Mesenteric fat pad (tissue), 1 donor: ENCODE data around the gene ZBTB24. TPM values are rescaled to one million over a fixed set of nuclear protein-coding genes. Genes with fewer than 3 reads are reported as not detected.

Experiments used
- DNase-seq: peaks from one replicate; pipeline ENCODE4 v3.0.0-alpha.2; 2020; ENCODE audit warnings: low spot score
- total RNA-seq: library from RNA; stranded (reverse); fragmentation: NEBNext Ultra II Directional; extraction: Animal tissue kit (Norgen Biotek cat#: 25700); gene quantifications from one replicate; pipeline ENCODE4 v1.2.1, GENCODE V29; 2021
- donor health status: DM: yes; HTN: yes; CAD: no.

Gene ZBTB24
- total RNA-seq, 1 donor from 2014 or later: 6.3 TPM

DNA sequence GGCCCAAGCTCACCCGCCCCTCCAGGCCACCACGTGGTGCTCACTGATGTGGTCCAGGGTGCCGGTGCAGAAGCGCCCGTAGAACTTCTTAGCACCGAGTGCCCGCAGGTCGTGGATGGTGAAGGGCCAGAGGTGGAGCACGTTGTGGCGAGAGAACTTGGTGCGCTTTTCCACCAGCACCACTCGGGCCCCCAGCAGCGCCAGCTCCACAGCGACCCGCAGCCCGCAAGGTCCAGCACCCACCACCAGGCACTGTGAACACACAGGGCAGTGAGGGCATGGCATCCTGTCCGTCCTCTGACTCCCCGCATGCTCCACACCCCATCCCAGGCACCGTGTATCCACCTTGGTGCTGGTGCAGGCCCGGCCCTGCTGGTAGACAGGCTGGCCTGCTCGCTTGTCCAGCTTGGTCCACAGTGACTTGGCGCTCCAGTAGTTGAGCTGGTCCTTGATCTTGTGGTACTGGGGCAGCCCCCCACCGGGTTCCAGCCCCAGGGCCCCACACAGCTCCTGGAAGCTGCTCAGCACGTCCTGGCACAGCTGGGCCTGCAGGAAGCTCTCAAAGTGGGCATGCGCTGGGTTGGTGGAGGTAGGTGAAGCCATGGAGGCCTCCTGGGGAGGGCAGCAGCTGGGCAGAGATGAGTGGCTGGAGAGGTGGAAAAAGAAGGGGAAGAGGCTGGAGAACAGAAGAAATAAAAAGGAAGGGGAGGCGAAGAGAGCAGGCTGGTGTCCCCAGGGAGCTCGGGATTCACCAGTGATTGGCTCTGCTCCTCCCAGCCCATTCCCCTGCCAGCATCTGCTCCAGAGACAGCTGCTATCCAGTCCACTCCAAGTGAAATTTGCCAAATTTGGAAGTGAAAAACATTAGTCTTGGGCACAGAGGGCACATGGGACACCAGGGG lies 29.2 kb downstream of the ZBTB24 start:
- DNase-seq: no peak

DNA sequence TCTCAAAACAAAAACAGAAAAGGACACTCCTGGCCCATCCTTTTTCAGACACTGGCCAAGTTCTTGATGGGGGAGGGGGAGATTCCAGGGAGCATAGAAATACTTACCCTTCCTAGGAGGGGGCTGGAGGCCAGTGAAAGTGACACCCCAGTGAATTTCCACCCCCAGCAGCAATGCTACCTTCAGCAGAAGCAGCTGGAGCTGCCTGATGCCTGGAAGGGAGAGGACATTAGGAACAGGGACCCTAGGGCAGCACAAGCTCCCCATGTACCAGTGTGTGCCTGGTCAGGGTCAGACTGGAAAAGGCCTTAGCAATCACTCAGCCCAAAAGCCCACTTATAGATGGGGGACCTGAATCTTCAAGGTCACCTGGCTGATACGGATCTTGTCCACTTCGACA lies 29.9 kb downstream of the ZBTB24 start:
- no peak for DNase-seq

DNA sequence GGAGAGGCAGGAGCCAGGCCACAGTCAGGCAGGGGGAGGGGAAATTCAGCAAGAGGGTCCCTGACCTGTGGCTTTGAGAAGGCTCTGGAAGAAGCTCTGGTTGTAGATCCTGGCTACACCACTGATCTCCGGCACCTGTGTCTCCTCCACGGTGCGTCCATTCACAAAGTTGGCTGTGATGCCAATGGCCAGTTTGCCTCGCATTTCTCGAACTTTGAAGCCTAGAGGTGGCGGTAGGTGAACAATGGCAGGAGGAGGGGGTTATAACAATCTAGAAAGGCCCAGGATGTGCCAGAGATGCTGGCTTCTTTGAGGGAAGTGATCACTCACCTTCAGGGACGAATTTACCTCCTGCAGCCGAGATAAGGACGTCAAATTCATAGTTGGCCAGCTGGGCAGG lies 30.8 kb downstream of the ZBTB24 start:
- no peak for DNase-seq

DNA sequence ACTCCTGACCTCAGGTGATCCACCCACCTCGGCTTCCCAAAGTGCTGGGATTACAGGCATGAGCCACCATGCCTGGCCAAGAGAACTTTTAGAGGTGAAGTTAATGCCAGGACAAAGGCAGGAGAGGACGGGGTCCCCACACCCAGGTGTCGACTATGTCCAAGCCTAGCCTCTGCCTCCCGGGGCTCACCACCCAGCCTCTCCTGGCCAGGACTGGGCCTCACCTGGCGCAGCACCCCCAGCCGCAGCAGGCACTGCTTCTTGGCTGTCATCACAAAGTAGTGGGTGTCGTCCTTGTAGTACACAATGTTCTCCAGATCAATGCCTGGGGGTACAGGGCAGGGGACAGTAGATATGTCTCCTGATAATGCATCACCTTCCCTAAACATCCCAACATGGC lies 31.6 kb downstream of the ZBTB24 start:
- DNase-seq: no peak

GRCh38 chr6:109450801-109451200 lies 32.2 kb downstream of the ZBTB24 start:
- DNase-seq: no peak

GRCh38 chr6:109449795-109450673 lies 33.0 kb downstream of the ZBTB24 start:
- no peak for DNase-seq

- DNase-seq: no peak
Observed at GRCh38 chr6:109449064-109449794, 33.8 kb downstream of the ZBTB24 start.

DNA sequence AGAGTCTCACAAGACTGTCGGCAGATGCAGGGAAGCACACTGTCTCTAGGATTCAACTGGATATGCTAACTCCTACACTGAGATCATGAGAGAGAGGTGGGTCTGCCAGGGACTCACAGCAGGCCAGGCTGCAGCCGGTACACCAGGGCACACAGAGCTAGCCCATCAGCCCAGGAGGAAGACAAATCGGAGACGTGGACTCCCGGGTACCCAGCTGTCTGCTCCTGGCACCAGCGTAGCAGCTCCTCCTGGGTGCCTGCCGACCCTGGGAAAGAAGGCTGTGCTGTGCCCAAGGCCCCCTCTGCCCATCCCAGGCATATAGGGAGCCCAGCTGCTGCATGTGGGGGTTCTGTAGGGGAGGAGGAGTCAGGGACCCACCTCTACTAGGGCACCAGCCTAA lies 34.4 kb downstream of the ZBTB24 start:
- DNase-seq: no peak

DNA sequence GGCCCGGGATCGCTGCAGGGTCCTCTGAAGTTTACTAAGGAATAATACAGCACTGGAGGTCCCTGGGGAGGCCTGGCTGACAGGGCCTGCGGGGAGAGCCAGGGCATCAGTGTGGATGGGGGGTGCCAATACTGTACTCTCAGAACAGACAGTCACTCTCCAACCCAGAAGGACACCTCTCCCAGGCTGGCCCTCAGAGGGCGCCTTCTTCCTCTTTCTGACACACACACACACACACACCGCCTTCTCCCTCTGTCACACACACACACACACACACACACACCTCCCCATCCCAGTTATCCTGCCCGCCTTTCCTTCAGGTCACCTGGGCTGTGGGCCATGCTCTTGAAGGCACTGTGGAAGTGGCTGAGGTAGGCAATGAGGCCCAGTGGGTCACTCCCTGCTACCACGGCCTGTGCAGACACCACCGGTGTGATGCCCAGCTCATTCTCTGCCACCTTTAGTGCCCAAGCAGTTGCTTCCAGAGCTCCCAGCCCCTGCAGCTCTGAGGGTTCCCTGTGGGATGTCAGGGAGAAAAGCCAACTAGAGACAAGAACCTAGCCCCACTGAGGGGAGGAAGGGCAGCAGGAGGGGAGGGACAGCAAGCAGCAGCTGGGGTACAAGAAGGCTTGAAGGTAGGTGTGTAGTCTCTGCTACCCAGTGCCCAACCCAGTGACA lies 35.0 kb downstream of the ZBTB24 start:
- DNase-seq: no peak

DNA sequence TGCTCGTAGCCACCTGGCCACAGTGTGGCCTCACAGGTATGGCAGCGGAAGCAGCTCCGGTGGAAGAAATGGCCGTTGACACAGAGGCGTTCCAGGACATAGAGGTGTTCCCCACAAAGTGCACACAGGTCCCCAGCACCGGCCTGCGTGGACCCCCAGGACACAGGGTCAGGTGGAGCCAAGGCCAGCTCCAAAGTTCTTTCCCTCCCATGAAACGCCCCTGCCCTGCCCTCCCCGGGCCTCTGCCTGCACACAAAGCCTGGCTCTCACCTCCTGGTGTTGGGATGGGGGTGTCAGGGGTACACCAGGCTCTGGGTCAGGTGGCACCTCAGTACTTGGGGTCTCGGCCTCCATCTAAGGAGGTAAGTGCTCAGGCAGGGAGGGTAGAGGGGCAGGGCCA lies 35.9 kb downstream of the ZBTB24 start:
- no peak for DNase-seq

DNA sequence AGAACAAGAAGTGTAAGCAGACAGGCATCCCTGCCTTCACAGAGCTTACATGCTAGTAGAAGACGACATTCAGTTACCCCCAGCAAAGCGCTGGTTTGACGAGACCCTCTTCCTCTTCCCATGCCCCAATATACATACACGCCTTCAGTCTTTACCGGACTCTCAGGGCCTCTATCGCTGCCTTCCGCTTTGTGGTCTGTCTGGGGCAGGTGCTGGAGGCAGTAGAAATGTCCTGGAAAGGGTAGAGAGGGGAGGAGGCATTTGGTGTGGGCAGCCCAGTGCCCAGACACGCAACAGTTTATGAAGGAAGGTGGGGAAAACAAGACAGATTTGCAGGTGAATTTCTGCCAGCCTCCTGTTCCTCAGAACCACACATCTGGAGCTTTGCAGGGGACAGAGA lies 36.5 kb downstream of the ZBTB24 start:
- no peak for DNase-seq

DNA sequence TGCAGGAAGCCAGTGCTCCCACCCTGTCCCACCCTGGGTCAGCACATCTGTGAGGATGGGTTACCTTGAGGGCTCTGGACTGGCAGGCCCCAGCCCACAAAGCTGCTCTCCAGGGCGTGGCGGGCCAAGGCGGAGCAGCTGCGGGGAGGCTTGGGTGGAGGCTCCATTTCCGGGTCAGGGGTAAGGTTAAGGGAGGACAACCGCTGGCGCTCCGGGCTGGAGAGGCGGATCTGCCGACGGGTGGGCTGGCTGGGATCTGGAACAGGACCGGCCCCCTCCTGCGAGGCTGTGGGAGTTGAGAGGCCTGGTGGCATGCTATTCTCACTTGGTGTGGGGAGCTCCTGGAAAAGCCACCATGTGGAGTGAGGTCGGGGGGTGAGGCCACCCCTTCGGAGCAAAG lies 36.9 kb downstream of the ZBTB24 start:
- no peak for DNase-seq

GRCh38 chr6:109445382-109445781 lies 37.6 kb downstream of the ZBTB24 start:
- DNase-seq: no peak

GRCh38 chr6:109443425-109443950 lies 39.5 kb downstream of the ZBTB24 start:
- DNase-seq: no peak

DNA sequence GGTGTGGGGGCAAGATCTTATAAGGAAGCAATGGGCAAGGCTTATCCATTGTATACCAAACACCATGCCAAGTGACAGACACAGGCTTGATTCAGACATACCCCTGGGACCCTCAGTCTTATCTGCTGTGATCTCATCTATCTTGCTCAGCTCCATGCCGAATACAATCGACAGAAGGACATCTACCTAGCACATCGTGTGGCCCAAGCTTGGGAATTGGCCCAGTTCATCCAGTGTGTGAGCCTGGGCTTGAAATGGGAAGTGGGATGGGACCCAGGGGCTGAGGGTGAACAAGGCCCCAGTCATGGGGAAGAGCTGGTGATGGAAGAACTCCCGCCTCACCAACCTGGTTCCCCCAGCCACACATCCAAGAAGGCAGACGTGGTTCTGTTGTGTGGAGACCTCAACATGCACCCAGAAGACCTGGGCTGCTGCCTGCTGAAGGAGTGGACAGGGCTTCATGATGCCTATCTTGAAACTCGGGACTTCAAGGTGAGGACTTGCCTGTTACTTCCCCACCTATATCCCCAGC lies 40.6 kb downstream of the ZBTB24 start:
- DNase-seq: no peak

DNA sequence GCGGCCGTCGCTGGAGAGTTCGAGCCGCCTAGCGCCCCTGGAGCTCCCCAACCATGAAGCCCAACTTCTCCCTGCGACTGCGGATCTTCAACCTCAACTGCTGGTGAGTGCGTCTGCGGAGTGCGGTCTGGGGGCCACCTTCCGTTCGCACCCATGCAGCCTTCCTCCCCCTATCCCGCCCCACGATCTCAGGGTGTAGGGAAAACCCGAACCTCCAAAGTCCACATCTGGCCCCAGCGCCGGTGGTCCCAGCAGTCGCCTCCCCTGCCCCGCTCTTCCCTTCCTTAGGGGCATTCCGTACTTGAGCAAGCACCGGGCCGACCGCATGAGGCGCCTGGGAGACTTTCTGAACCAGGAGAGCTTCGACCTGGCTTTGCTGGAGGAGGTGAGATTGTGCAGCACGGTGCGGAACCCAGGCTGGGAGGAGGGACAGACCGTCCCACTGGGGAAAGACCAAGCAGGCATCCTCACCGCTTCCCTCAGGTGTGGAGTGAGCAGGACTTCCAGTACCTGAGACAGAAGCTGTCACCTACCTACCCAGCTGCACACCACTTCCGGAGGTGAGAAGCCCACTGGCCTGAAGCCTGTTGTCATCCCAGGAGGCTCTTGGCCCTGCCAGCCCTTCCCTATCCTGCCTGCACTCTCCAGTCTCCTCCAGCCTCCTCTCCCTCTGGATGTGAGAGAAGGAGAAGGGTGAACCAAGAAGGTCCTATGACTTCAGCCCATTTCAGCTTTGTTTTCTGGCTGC lies 41.8 kb downstream of the ZBTB24 start:
- DNase-seq: no peak

- peak; percentile 97 for DNase-seq
Observed at GRCh38 chr6:109440331-109441068, 42.5 kb downstream of the ZBTB24 start, which contains the start of the genes PPIL6 and SMPD2. TSS of gene PPIL6 (minus strand) at chr6:109440628. CDS start at chr6:109440590, 38 bp downstream. TSS of gene SMPD2 (plus strand) at chr6:109440724. CDS start at chr6:109441122, 398 bp downstream.

- no peak for DNase-seq
Observed at GRCh38 chr6:109436041-109436440, 47.0 kb downstream of the ZBTB24 start.

- DNase-seq: no peak
Observed at GRCh38 chr6:109434456-109434855, 48.6 kb downstream of the ZBTB24 start.
